ENCODE measurements around the gene ANTKMT. TPM values are rescaled to one million over a fixed set of nuclear protein-coding genes. Genes with fewer than 3 reads are reported as not detected.

ANTKMT gene
- total and polyA plus RNA-seq, 2 donors (not counting 1 experiment from before 2014, with no cell fraction given): 4.5 to 31.5 TPM

DNA sequence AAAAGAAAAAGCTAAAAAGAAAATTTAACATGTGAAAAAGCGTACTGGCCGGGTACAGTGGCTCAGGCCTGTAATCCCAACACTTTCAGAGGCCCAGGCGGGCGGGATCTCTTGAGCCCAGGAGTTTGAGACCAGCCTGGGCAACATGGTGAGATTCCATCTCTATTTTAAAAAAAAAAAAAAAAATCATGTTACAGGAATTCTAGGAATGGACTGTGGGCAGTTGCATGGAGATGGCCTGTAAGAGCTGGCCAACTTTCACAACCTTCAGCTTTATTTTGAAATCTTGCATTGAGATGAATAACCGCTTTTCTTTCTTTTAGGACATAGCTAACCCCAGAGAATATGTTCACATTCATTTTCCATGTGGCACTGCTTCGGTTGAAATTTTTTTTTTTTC, 28.1 kb downstream of the ANTKMT start:
- Histone ChIP-seq H3K9ac (ENCODE audit: insufficient read depth, low read length) (no peak overlapping the region), H4K20me1 (ENCODE audit: control insufficient read depth, extremely low read depth, insufficient read depth, low read length) (no peaks in the 10 kb centered on the region), H3K4me1 (ENCODE audit: control insufficient read depth, extremely low read depth, insufficient read depth, low read length) (no peaks in the 10 kb centered on the region), H3K27me3 (ENCODE audit: control insufficient read depth, insufficient read depth, low read length) (peaks cover 9% of the 10 kb centered on the region), H3K4me3 (replicated peaks in 1 of 4; ENCODE audit: control extremely low read depth in 1 of 4, insufficient read depth in 1 of 4, low read depth in 3 of 4, low read length in 4 of 4) (no peak overlapping the region), H2AFZ (ENCODE audit: low read length) (no peak overlapping the region), H3K36me3 (ENCODE audit: control insufficient read depth, insufficient read depth, low read length) (no peaks in the 10 kb centered on the region), H3K4me2 (ENCODE audit: extremely low read depth, insufficient read depth, low read length) (no peak overlapping the region), H3K9me3 (ENCODE audit: control insufficient read depth, insufficient read depth, low read depth, low read length) (no peaks in the 10 kb centered on the region), H3K79me2 (ENCODE audit: control insufficient read depth, insufficient read depth, low read length) (no peaks in the 10 kb centered on the region), H3K27ac (ENCODE audit: insufficient read depth, low read length) (no peak overlapping the region)
- DNase-seq (ENCODE audit: low read depth in 2 of 2): peak; percentile 55 to 80
- TF ChIP-seq, protein P1, sequence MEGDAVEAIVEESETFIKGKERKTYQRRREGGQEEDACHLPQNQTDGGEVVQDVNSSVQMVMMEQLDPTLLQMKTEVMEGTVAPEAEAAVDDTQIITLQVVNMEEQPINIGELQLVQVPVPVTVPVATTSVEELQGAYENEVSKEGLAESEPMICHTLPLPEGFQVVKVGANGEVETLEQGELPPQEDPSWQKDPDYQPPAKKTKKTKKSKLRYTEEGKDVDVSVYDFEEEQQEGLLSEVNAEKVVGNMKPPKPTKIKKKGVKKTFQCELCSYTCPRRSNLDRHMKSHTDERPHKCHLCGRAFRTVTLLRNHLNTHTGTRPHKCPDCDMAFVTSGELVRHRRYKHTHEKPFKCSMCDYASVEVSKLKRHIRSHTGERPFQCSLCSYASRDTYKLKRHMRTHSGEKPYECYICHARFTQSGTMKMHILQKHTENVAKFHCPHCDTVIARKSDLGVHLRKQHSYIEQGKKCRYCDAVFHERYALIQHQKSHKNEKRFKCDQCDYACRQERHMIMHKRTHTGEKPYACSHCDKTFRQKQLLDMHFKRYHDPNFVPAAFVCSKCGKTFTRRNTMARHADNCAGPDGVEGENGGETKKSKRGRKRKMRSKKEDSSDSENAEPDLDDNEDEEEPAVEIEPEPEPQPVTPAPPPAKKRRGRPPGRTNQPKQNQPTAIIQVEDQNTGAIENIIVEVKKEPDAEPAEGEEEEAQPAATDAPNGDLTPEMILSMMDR (conservative IDR thresholded peaks at IDR 0.05 in 1 of 2, IDR thresholded peaks at IDR 0.05 in 1 of 2; ENCODE audit: low read depth in 1 of 2, low read length in 2 of 2): no peak
- TF ChIP-seq EZH2 (IDR thresholded peaks at IDR 0.05; ENCODE audit: low read length, missing control alignments): no peak

DNA sequence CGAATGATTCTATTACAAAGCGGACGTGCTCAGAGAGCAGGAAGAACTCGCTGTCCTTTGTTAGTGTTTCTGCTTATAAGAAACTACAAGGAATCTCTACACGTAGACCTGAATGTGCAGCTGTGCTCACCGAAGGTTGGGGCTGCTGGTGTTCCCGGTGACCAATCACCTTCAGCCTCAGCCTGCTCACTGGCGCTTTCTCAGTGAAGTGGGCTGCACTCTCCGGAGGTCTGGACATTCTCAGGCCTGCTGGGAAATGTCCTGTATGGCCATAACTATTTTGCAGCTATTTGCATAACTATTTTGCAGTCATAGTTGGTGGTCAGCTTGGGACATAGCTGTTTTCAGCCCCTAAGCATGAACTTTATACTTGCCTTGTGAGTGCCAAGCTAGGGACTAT, 29.5 kb downstream of the ANTKMT start:
- H3K79me2 ChIP-seq (ENCODE audit: control insufficient read depth, insufficient read depth, low read length): no peaks in the 10 kb centered on the region
- no peaks in the 10 kb centered on the region for H3K4me1 ChIP-seq (ENCODE audit: control insufficient read depth, extremely low read depth, insufficient read depth, low read length)
- DNase-seq (ENCODE audit: low read depth in 2 of 2): no peak
- TF ChIP-seq EZH2 (IDR thresholded peaks at IDR 0.05; ENCODE audit: low read length, missing control alignments): no peak
- TF ChIP-seq, protein P1 (conservative IDR thresholded peaks at IDR 0.05 in 1 of 2, IDR thresholded peaks at IDR 0.05 in 1 of 2; ENCODE audit: low read depth in 1 of 2, low read length in 2 of 2): no peak
- H3K27ac ChIP-seq (ENCODE audit: insufficient read depth, low read length): no peak overlapping the region
- H3K9me3 ChIP-seq (ENCODE audit: control insufficient read depth, insufficient read depth, low read depth, low read length): no peaks in the 10 kb centered on the region
- H3K9ac ChIP-seq (ENCODE audit: insufficient read depth, low read length): no peak overlapping the region
- H3K4me3 ChIP-seq (replicated peaks in 1 of 4; ENCODE audit: control extremely low read depth in 1 of 4, insufficient read depth in 1 of 4, low read depth in 3 of 4, low read length in 4 of 4): no peak overlapping the region
- H3K36me3 ChIP-seq (ENCODE audit: control insufficient read depth, insufficient read depth, low read length): no peaks in the 10 kb centered on the region
- H4K20me1 ChIP-seq (ENCODE audit: control insufficient read depth, extremely low read depth, insufficient read depth, low read length): no peaks in the 10 kb centered on the region
- H3K4me2 ChIP-seq (ENCODE audit: extremely low read depth, insufficient read depth, low read length): no peak overlapping the region
- H3K27me3 ChIP-seq (ENCODE audit: control insufficient read depth, insufficient read depth, low read length): peaks cover 9% of the 10 kb centered on the region
- no peak overlapping the region for H2AFZ ChIP-seq (ENCODE audit: low read length)

DNA sequence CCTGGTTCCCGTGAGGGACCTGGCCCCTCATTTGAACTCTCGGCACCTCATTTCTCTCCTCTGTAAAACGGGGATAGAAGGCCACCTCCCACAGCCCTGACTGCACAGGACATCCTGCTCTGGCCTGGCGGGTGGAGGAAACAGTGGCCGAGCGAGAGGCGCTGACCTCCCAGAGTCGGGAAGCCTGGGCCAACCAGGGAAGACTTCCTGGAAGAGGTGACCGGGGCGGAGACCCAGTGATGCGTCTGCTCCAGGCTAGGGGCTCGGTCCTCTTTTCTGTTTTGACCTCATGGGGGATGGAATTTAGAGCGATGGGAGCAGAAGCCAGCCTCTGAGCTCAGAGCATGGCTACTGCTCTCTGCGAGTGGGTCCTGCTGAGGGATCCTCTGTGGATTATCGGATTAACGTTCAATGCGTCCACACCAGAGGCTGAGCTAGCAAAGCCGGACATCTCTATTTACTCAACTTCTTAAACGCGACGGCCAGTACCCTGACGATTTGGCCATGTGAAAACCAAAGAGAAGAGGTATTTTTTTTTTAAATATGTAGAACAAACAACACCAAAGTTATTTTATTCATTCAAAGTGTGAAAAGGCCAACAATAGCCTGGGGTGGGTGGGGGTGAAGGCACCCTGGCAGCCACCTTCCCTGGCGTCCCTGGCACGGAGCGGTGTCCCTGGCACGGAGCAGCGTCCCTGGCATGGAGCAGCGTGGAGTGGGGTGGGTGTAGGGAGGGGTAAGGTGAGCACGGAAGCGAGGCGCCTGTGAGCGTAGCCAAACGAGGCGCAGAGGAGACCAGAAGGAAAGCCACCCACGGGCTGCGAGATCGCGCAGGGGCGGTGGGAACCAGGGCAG, 30.4 kb downstream of the ANTKMT start:
- no peak for DNase-seq (ENCODE audit: low read depth in 2 of 2)
- peaks cover 9% of the 10 kb centered on the region for H3K27me3 ChIP-seq (ENCODE audit: control insufficient read depth, insufficient read depth, low read length)
- no peaks in the 10 kb centered on the region for H3K79me2 ChIP-seq (ENCODE audit: control insufficient read depth, insufficient read depth, low read length)
- TF ChIP-seq, protein P1 (conservative IDR thresholded peaks at IDR 0.05 in 1 of 2, IDR thresholded peaks at IDR 0.05 in 1 of 2; ENCODE audit: low read depth in 1 of 2, low read length in 2 of 2): no peak
- TF ChIP-seq EZH2 (IDR thresholded peaks at IDR 0.05; ENCODE audit: low read length, missing control alignments): no peak
- no peak overlapping the region for H3K4me2 ChIP-seq (ENCODE audit: extremely low read depth, insufficient read depth, low read length)
- H3K4me3 ChIP-seq (replicated peaks in 1 of 4; ENCODE audit: control extremely low read depth in 1 of 4, insufficient read depth in 1 of 4, low read depth in 3 of 4, low read length in 4 of 4): no peak overlapping the region
- H3K9ac ChIP-seq (ENCODE audit: insufficient read depth, low read length): no peak overlapping the region
- no peaks in the 10 kb centered on the region for H3K9me3 ChIP-seq (ENCODE audit: control insufficient read depth, insufficient read depth, low read depth, low read length)
- no peak overlapping the region for H3K27ac ChIP-seq (ENCODE audit: insufficient read depth, low read length)
- H3K4me1 ChIP-seq (ENCODE audit: control insufficient read depth, extremely low read depth, insufficient read depth, low read length): no peaks in the 10 kb centered on the region
- H2AFZ ChIP-seq (ENCODE audit: low read length): no peak overlapping the region
- H4K20me1 ChIP-seq (ENCODE audit: control insufficient read depth, extremely low read depth, insufficient read depth, low read length): no peaks in the 10 kb centered on the region
- H3K36me3 ChIP-seq (ENCODE audit: control insufficient read depth, insufficient read depth, low read length): no peaks in the 10 kb centered on the region

Measured in fibroblast of lung (primary cell).